Gastrocnemius medialis (tissue), 4 donors: ENCODE data around the gene RPS10. TPM values are rescaled to one million over a fixed set of nuclear protein-coding genes. Genes with fewer than 3 reads are reported as not detected.
A peak's percentile ranks its signal among the peaks of the same experiment; 100 is the strongest.
"Not testable (repeated sequence)": the region's sequence is repeated elsewhere in the genome, so short reads cannot be mapped to it uniquely, and the experiment has no call there.

ENCODE experiments used
- ATAC-seq, 2 donors: fragments of 150-250 bp; one replicate each; pipeline ENCODE4 v1.9.1; 2016
- DNase-seq, 2 donors: peaks; one replicate each; pipeline ENCODE4 v3.0.0-alpha.2; 2019
- H3K27ac ChIP-seq, 4 donors: fragments of 200-600 bp; sonication (generic); 1 replicate in 1 of 4; 2 replicates in 3 of 4; pipeline ENCODE4 v1.5.1; 2016 to 2018; ENCODE audit warnings: mild to moderate bottlenecking in 2 of 4, moderate library complexity in 1 of 4
- H3K27me3 ChIP-seq, 3 donors: fragments of 200-600 bp; sonication (generic) in 2 of 3; 1 replicate in 1 of 3; 2 replicates in 2 of 3; pipeline versions ENCODE4 v1.5.1 to v1.6.0; 2016 to 2019; ENCODE audit warnings: mild to moderate bottlenecking in 1 of 3, moderate library complexity in 1 of 3
- H3K36me3 ChIP-seq, 2 donors: fragments of 200-600 bp; sonication (generic) in 1 of 2; one replicate each; pipeline ENCODE4 v1.5.1; 2017 to 2018
- H3K4me1 ChIP-seq, 2 donors: fragments of 200-600 bp; sonication (generic) in 1 of 2; one replicate each; pipeline ENCODE4 v1.5.1; 2016 to 2017; ENCODE audit warnings: mild to moderate bottlenecking in 2 of 2
- H3K4me3 ChIP-seq, 4 donors: fragments of 200-600 bp; sonication (generic) in 3 of 4; 1 replicate in 1 of 4; 2 replicates in 3 of 4; pipeline ENCODE4 v1.5.1; 2016 to 2019; ENCODE audit warnings: mild to moderate bottlenecking in 2 of 4
- H3K9me3 ChIP-seq, 3 donors: fragments of 200-600 bp; sonication (generic) in 2 of 3; 1 replicate in 1 of 3; 2 replicates in 2 of 3; pipeline ENCODE4 v1.5.1; 2016 to 2019
- CTCF ChIP-seq, 5 experiments: fragments of 450-650 bp in 3 of 5; fragments of 200-600 bp in 2 of 5; sonication (generic) in 2 of 5; IDR thresholded peaks in 4 of 5; conservative IDR thresholded peaks in 1 of 5; 1 replicate in 4 of 5; 2 replicates in 1 of 5; pipeline ENCODE4 v1.5.1; 2016 to 2019; ENCODE audit warnings: antibody characterized with exemption in 5 of 5, mild to moderate bottlenecking in 3 of 5, moderate library complexity in 3 of 5
- POLR2A ChIP-seq, 2 donors: fragments of 450-650 bp; IDR thresholded peaks; one replicate each; pipeline ENCODE4 v1.6.1; 2017; ENCODE audit warnings: antibody characterized with exemption in 2 of 2, mild to moderate bottlenecking in 2 of 2, moderate library complexity in 2 of 2
- in situ Hi-C, 4 donors: fragments of 200-750 bp; cut with MboI; loops; one replicate each; pipeline versions ENCODE4 v1.15.0 to v1.8.0; 2017; ENCODE audit warnings: low sequenced_read_pairs in 4 of 4
- intact Hi-C: fragments of 100-400 bp; cut with DNase I; formaldehyde crosslinking; loops from one replicate; pipeline ENCODE4 v1.15.1; 2023; ENCODE audit warnings: low total_unique reads
- total RNA-seq, 4 donors: library from RNA; depleted of rRNA; stranded (reverse); fragments of >200 nt; gene quantifications; one replicate each; pipeline versions ENCODE4 v1.1.0 to v1.2.3, GENCODE V29; 2016

RPS10 gene
- total RNA-seq, 4 donors from 2014 or later = 1,471 to 2,243 (median 1,775) TPM

- H3K36me3 ChIP-seq = no peaks in the 10 kb centered on the region
- ATAC-seq (no peak), DNase-seq (no peak)
- in situ Hi-C loops (no loop called here), intact Hi-C loops (no loop called here)
- TF ChIP-seq CTCF (IDR thresholded peaks at IDR 0.05 in 4 of 5, conservative IDR thresholded peaks at IDR 0.05 in 1 of 5) = no peak
- no peak for TF ChIP-seq POLR2A (IDR thresholded peaks at IDR 0.05)
- H3K4me3 ChIP-seq = no peak overlapping the region
- peaks cover 55 to 58% of the 10 kb centered on the region in 2 donors for H3K4me1 ChIP-seq
- no peaks in the 10 kb centered on the region for H3K27me3 ChIP-seq
- H3K9me3 ChIP-seq = no peaks in the 10 kb centered on the region
- peak overlapping the region; percentile 74 to 98 (median 80) for H3K27ac ChIP-seq
Observed at GRCh38 chr6:34383161-34383631, 42.7 kb downstream of the RPS10 start.

GRCh38 chr6:34381081-34381480 is 44.8 kb downstream of the RPS10 start:
- Histone ChIP-seq H3K27ac (peak overlapping the region in 1 of 4 donors; percentile 15), H3K36me3 (no peaks in the 10 kb centered on the region), H3K4me3 (no peak overlapping the region), H3K9me3 (no peaks in the 10 kb centered on the region), H3K4me1 (peaks cover 48 to 53% of the 10 kb centered on the region in 2 donors), H3K27me3 (no peaks in the 10 kb centered on the region)
- in situ Hi-C loops = no loop called here
- ATAC-seq = no peak
- no peak for TF ChIP-seq POLR2A (IDR thresholded peaks at IDR 0.05)
- intact Hi-C loops = no loop called here
- no peak for DNase-seq

GRCh38 chr6:34378470-34378869 is 47.4 kb downstream of the RPS10 start:
- H3K27ac ChIP-seq = no peak overlapping the region
- no peaks in the 10 kb centered on the region for H3K27me3 ChIP-seq
- DNase-seq (no peak), ATAC-seq (no peak)
- H3K36me3 ChIP-seq = no peaks in the 10 kb centered on the region
- TF ChIP-seq POLR2A (IDR thresholded peaks at IDR 0.05) (no peak), CTCF (IDR thresholded peaks at IDR 0.05 in 4 of 5, conservative IDR thresholded peaks at IDR 0.05 in 1 of 5) (no peak)
- H3K9me3 ChIP-seq = no peaks in the 10 kb centered on the region
- peaks cover 41 to 51% of the 10 kb centered on the region in 2 donors for H3K4me1 ChIP-seq
- intact Hi-C loops (no loop called here), in situ Hi-C loops (no loop called here)
- no peak overlapping the region for H3K4me3 ChIP-seq

- Histone ChIP-seq H3K4me3 (no peak overlapping the region), H3K4me1 (peaks cover 38 to 48% of the 10 kb centered on the region in 2 donors), H3K36me3 (no peaks in the 10 kb centered on the region), H3K27ac (no peak overlapping the region), H3K9me3 (no peaks in the 10 kb centered on the region), H3K27me3 (no peaks in the 10 kb centered on the region)
- TF ChIP-seq POLR2A (IDR thresholded peaks at IDR 0.05) = no peak
- no peak for ATAC-seq
- in situ Hi-C loops (no loop called here), intact Hi-C loops (no loop called here)
- DNase-seq = no peak
Observed at GRCh38 chr6:34377984-34378383, 47.9 kb downstream of the RPS10 start.

GRCh38 chr6:34377571-34377970 is 48.3 kb downstream of the RPS10 start:
- in situ Hi-C loops, DNase-seq, H3K27me3 ChIP-seq, intact Hi-C loops, H3K4me3 ChIP-seq, H3K36me3 ChIP-seq, H3K9me3 ChIP-seq, H3K27ac ChIP-seq, ATAC-seq: not testable (repeated sequence)
- peaks cover 36 to 48% of the 10 kb centered on the region in 2 donors for H3K4me1 ChIP-seq

GRCh38 chr6:34375833-34376232 is 50.0 kb downstream of the RPS10 start:
- in situ Hi-C loops = no loop called here
- H3K4me1 ChIP-seq = peaks cover 31 to 44% of the 10 kb centered on the region in 2 donors
- intact Hi-C loops = no loop called here
- no peak overlapping the region for H3K27ac ChIP-seq
- no peaks in the 10 kb centered on the region for H3K9me3 ChIP-seq
- H3K4me3 ChIP-seq = no peak overlapping the region
- no peak for DNase-seq
- ATAC-seq = no peak
- no peak for TF ChIP-seq POLR2A (IDR thresholded peaks at IDR 0.05)
- no peak for TF ChIP-seq CTCF (IDR thresholded peaks at IDR 0.05 in 4 of 5, conservative IDR thresholded peaks at IDR 0.05 in 1 of 5)
- no peaks in the 10 kb centered on the region for H3K36me3 ChIP-seq
- H3K27me3 ChIP-seq = no peaks in the 10 kb centered on the region
